Raji (cell line): Measurements from ENCODE around the gene CENPVL3.
"Not testable (repeated sequence)": the region's sequence is repeated elsewhere in the genome, so short reads cannot be mapped to it uniquely, and the experiment has no call there.

Experiments
- POLR2A ChIP-seq: IDR thresholded peaks from 2 replicates; pipeline ENCODE4 v1.6.1; 2011; ENCODE audit warnings: low read depth, low read length, control low read depth; ENCODE audit not compliant: insufficient read depth

CENPVL3 gene

DNA sequence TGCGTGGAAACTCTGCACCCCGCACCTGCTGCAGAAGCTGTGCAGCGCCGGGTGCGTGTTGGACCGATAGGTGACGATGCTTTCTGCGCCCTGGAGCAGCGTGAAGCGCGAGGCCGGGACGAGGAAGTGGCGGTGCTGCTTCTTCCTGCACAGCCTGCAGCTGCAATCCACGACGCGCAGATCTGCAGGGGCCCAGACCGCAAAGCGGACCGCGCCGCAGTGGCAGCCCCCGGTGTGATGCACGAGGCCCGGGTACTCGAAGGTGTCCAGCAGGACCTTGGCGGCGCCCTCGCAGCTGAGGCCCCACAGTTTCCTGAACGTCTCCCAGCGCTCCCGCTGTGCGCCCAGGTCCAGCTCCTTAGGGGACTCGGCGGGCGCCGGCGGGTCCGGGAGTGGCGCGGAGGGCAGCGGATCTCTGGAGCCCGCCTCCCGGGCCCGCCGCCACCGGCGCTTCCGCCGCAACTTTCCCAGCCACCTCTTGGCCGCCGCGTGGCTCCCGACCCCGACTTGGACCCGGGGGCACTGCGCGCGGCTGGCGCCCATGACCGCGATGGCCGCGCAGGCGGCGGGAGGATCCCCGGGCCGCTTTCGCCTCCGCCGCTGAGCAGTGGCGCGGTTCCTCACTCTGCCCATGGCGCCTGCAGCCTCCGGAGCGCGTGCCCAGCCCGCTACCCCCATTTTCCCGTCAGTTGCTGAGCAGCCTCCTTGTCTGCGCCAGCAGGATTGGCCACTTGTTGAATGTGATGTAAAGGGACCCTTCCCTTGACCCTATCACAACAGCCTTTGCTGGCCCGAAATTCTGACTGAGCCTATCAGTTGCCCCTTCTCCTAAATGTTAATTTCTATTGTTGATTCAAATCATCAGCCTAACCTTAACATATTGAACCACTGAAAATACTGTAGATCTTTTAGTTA, at the start of gene CENPVL3:
CENPVL3 (minus strand) TSS at position 672 of the 915 bp plus-strand sequence; CDS start at position 633, 39 bp downstream.
- not testable (repeated sequence) for TF ChIP-seq POLR2A

DNA sequence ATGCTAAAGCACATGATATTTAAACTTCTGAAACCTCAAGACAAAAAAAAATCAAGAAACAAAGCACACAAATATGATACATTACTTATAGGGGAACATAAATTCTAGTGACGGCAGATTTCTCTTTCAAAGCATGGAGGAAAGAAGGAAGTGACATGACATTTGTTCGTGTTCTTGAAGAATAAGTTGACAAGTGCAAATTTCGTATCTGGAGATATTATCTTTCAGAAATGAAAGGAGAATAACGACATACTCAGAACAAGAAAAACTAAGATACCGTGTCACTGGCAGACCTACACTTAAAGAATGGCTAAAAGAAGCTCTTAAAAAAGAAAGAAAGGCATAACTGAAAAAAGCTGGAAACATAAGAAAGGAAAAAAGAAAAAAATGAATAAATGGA, 47.3 kb upstream of the CENPVL3 start:
- no peak for TF ChIP-seq POLR2A

DNA sequence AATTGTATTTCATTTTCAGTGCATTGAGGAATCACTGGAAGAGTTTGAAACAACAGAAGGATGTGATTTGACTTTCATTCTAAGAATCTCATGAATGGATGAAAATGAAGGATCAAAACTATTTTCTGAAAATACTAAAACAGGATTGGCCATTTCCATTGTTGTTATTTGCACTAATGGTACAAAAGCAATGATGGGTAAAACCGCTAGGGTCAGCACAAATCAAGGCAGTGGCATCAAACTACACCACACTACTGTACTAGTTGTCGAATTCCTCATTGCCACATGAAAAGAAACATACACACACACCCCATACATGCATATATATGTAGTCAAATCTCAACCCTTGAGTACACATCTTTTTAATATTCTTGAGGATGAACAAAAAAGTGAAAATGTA, 24.7 kb upstream of the CENPVL3 start:
- TF ChIP-seq POLR2A = no peak

DNA sequence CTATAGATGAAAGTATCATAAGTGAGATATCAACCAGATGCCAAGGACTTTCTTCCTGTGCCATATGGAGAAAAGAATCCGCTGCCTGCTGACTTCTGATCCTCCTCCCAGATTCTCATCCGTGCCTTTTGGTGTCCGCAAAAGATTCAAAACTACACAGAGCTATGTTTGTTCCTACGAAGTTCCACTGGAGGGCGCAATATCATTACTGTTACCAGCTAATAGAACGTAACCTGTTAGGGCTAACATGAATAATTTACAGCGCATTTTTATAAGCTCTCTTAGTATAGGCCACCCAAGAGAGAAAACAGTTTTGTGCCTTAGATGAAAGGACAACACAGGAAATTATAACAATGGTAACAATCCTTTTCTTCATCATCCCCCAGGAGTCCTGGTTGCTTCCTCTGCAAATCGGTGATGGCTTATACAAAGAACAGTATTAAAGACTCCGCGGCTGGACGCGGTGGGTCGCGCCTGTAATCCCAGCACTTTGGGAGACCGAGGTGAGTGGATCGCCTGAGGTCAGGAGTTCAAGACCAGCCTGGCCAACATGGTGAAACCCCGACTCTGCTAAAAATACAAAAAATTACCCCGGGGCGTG, 22.8 kb upstream of the CENPVL3 start:
- TF ChIP-seq POLR2A = no peak

DNA sequence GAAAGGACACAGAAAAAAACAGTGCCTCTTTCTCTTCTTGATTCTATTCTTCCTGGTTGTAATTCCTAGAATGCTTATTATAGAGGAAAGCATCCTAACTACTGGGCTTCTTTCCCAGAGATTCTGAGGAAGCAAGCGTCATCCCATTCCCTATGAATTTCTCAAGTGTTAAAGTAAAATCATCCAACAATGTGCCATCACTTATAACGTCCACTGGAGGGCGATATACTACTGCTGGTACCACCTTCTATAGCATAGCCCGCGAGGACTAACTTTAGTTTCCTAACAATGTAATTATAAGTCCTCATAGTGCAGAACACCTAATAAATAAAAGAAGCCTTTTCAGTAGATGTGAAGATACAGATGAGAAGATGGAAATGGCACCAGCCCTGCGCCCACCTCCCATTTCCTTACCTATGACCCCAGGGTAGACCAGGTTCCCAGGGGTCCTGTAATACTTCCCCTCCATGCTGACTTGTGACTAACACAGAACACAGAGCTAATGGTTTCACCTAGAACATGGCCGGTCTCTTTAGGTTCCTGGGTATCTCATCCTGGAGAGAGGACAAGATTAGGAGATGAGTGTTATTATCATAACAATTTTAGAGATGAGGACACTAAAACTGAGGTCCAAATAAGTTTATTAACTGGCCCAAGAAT, 4.2 kb downstream of the CENPVL3 start:
- no peak for TF ChIP-seq POLR2A

DNA sequence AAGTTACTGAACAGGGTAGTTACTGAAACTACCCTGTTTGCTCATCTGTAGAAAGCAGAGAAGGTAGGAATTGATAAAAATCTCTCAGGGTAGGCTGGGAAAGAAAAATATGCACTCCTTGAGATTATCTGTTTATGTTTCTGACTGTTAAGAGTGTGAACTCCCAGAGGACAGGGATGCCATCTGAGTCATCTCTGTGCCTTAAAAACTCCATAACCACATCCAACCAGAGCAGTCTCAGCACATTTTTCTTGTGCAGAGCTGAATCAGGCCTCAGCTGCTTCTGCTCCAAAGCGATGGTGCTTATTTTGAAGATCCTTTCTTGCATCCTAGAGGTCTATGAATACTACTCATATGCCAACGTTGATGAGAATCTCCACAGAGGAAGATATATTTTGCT, 9.9 kb downstream of the CENPVL3 start:
- no peak for TF ChIP-seq POLR2A

DNA sequence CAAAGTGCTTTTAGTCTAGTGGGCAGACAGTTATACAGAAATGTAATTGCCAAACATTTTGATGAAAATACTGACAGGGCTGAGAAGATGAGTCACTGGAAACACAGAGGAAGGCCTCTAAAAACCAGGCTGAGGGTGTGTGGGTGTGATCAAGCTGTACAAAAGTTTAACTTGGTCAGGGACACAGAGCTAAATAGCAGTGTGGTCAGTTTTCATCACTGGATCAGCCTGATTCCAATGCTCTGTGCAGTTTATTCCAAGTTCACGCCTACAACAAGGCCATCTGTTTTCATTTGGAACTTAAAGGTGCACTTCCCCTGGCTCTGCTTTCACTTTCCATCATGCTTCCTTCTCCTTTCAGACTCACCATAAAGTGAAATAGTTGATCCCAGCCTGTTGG, 10.6 kb downstream of the CENPVL3 start:
- TF ChIP-seq POLR2A = no peak

DNA sequence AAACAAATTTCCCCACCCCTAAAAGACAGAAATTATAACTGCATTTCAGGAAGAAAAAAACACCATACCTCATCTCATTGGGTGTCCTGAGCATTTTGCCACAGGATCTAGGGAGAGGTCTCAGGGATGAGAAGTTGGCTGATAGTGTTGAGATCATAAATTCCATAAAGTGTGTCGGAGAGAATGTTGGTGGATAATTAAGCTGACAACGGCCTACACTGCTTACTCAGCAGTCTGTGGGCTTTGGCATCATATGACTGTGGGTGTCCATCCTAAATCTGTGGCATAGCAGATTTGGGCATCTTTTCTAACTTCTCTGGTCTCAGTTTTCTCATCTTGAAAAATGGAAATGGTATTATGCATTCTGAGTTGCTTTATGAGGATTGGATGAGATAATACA, 12.3 kb downstream of the CENPVL3 start:
- TF ChIP-seq POLR2A = no peak

DNA sequence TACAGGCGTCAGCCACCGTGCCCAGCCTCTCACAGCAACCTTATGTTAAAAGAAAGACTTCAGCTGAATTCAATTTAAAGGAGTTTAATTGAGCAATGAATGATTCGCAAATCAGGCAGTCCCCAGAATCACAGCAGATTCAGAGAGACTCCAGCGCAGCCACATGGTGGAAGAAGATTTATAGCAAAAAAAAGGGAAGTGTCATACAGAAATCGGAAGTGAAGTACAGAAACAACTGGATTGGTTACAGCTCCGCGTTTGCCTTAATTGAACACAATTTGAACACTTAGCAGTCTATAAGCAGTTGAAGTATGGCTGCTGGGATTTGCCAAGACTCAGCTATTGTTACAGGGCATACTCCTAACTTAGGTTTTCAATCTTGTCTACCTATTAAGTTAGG, 19.8 kb downstream of the CENPVL3 start:
- no peak for TF ChIP-seq POLR2A

DNA sequence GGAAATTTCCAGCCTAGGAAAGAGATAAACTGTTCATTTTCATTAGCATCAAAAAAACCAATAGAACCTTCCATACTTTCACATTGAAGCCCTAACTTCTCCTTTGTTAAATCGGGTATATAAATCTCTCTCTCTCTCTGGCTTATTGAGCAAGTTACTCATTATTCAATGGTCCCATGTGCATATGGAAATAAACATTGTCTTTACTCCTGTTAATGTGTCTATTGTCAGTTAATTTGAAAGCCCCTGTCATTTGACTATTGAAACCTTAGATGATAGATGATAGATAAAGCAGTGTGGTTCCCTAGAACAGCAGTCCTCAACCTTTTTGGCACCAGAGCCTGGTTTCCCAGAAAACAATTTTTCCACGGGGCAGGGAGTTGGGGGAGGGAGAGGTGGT, 46.8 kb downstream of the CENPVL3 start:
- no peak for TF ChIP-seq POLR2A

DNA sequence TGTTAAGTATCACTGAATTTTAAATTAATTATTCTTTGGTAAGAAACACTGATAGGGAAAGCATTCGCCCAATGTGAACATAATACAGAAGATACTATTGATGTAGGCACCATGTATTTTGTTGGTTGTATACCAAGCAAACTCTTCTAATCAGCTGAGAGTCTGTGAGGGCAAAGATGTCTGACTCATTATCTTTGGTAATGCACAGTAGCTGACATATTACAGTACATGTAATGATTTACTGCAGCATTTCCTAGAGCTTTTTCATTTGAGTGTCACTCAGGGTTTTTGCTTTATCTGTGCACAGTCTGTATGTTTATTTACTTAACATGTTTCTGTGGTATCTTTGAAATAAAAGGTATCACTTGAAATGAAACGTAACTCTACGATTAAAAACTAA, 49.2 kb downstream of the CENPVL3 start:
- no peak for TF ChIP-seq POLR2A

DNA sequence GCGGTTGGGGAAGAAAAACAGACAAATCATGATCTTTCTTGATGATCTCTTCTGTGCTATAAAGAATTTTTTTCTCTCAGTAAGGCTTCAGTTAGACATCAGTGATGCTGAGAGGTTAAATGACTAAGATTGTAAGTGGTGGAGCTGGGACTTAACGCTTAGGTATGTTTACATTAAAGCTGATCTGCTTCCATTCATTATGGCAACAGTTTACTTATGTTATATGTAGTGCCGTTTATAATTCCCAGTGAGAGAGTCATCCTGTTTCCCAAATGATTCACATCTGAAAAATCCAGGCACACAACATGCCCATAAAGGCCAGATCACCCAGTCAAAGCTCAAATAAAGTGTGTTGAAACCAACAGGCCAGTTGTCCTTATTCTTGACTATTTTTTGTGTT, 50.1 kb downstream of the CENPVL3 start:
- TF ChIP-seq POLR2A = no peak
